ENCODE measurements around the gene SKOR1. TPM values are rescaled to one million over a fixed set of nuclear protein-coding genes. Genes with fewer than 3 reads are reported as not detected.

SKOR1 gene
- total RNA-seq, 1 donor from 2014 or later = not detected

GRCh38 chr15:67854358-67854757 lies 29.0 kb downstream of the SKOR1 start:
- H3K4me1 ChIP-seq = no peaks in the 10 kb centered on the region
- no peaks in the 10 kb centered on the region for H3K36me3 ChIP-seq
- intact Hi-C loops (cut with DNase I) = no loop called here
- no peak overlapping the region for H3K27ac ChIP-seq
- no peak for TF ChIP-seq CTCF (IDR thresholded peaks at IDR 0.05)
- DNase-seq (ENCODE audit: low spot score in 2 of 2) = no peak
- no peaks in the 10 kb centered on the region for H3K9me3 ChIP-seq
- no peaks in the 10 kb centered on the region for H3K27me3 ChIP-seq
- H3K4me3 ChIP-seq = no peak overlapping the region

DNA sequence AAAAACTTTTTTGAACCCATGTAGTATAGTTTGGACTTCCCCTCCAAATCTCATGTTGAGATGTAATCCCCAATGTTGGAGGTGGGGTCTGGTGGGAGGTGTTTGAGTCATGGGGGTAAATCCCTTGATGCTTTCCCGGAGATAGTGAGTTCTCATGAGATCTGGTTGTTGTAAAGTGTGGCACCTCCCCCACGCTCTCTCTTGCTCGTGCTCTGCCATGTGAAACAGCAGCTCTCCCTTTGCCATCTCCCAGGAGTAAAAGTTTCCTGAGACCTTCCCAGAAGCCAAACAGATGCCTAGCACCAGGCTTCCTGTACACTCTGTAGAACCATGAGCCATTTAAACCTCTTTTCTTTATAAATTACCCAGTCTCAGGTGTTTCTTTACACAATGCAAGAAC lies 30.5 kb downstream of the SKOR1 start:
- H3K4me1 ChIP-seq = no peaks in the 10 kb centered on the region
- H3K9me3 ChIP-seq = no peaks in the 10 kb centered on the region
- no peak overlapping the region for H3K27ac ChIP-seq
- no peak for TF ChIP-seq CTCF (IDR thresholded peaks at IDR 0.05)
- intact Hi-C loops (cut with DNase I) = no loop called here
- H3K27me3 ChIP-seq = no peaks in the 10 kb centered on the region
- no peak overlapping the region for H3K4me3 ChIP-seq
- no peaks in the 10 kb centered on the region for H3K36me3 ChIP-seq
- no peak for DNase-seq (ENCODE audit: low spot score in 2 of 2)

- Histone ChIP-seq H3K4me1 (no peaks in the 10 kb centered on the region), H3K9me3 (no peaks in the 10 kb centered on the region), H3K27me3 (no peaks in the 10 kb centered on the region), H3K27ac (no peak overlapping the region), H3K36me3 (no peaks in the 10 kb centered on the region), H3K4me3 (no peak overlapping the region)
- intact Hi-C loops (cut with DNase I) = no loop called here
- no peak for TF ChIP-seq CTCF (IDR thresholded peaks at IDR 0.05)
- DNase-seq (ENCODE audit: low spot score in 2 of 2) = no peak
Measured at GRCh38 chr15:67857220-67857619, 31.9 kb downstream of the SKOR1 start.

GRCh38 chr15:67859331-67859946 lies 34.1 kb downstream of the SKOR1 start:
- intact Hi-C loops (cut with DNase I) = no loop called here
- no peak for DNase-seq (ENCODE audit: low spot score in 2 of 2)
- no peak overlapping the region for H3K27ac ChIP-seq
- no peak overlapping the region for H3K4me3 ChIP-seq
- H3K27me3 ChIP-seq = no peaks in the 10 kb centered on the region
- H3K4me1 ChIP-seq = peaks cover 3 to 7% of the 10 kb centered on the region in 2 donors
- no peaks in the 10 kb centered on the region for H3K9me3 ChIP-seq
- TF ChIP-seq CTCF (IDR thresholded peaks at IDR 0.05) = no peak
- H3K36me3 ChIP-seq = no peaks in the 10 kb centered on the region

- no peak overlapping the region for H3K27ac ChIP-seq
- intact Hi-C loops (cut with DNase I) = loop anchor here (2.0 to 10.0 kb wide), 3 partner anchors 23 to 105 kb away; no protein-coding TSS in a partner anchor
- no peak for TF ChIP-seq CTCF (IDR thresholded peaks at IDR 0.05)
- no peaks in the 10 kb centered on the region for H3K27me3 ChIP-seq
- no peaks in the 10 kb centered on the region for H3K9me3 ChIP-seq
- H3K36me3 ChIP-seq = no peaks in the 10 kb centered on the region
- H3K4me1 ChIP-seq = peaks cover 3 to 7% of the 10 kb centered on the region in 2 donors
- no peak overlapping the region for H3K4me3 ChIP-seq
- DNase-seq (ENCODE audit: low spot score in 2 of 2) = no peak
Measured at GRCh38 chr15:67861983-67862382, 36.7 kb downstream of the SKOR1 start.

Measured in ascending aorta (tissue), 2 donors.